8988T (cell line): Measurements from ENCODE around the gene XYLT2.
"Not testable (repeated sequence)": the region's sequence is repeated elsewhere in the genome, so short reads cannot be mapped to it uniquely, and the experiment has no call there.

Experiments used
- DNase-seq: peaks from one replicate; pipeline ENCODE4 v3.0.0; 2011

Gene XYLT2

GRCh38 chr17:50322271-50322670 is 23.7 kb upstream of the XYLT2 start:
- DNase-seq: no peak

- DNase-seq: no peak
These were observed 22.9 kb upstream of the XYLT2 start for GRCh38 chr17:50323060-50323459.

GRCh38 chr17:50325906-50326305 is 20.0 kb upstream of the XYLT2 start:
- no peak for DNase-seq

- DNase-seq: no peak
These were observed 19.0 kb upstream of the XYLT2 start for GRCh38 chr17:50326831-50327364.

- no peak for DNase-seq
These were observed 17.3 kb upstream of the XYLT2 start for GRCh38 chr17:50328363-50329325.

GRCh38 chr17:50329716-50330115 is 16.2 kb upstream of the XYLT2 start:
- no peak for DNase-seq

- DNase-seq: no peak
These were observed 15.7 kb upstream of the XYLT2 start for GRCh38 chr17:50330151-50330775.

GRCh38 chr17:50331085-50331791 is 14.7 kb upstream of the XYLT2 start:
- DNase-seq: no peak

- DNase-seq: no peak
These were observed 13.7 kb upstream of the XYLT2 start for GRCh38 chr17:50332196-50332595.

GRCh38 chr17:50333291-50334057 is 12.5 kb upstream of the XYLT2 start:
- not testable (repeated sequence) for DNase-seq

GRCh38 chr17:50337956-50338355 is 8.0 kb upstream of the XYLT2 start:
- DNase-seq: no peak

GRCh38 chr17:50338645-50339044 is 7.3 kb upstream of the XYLT2 start:
- DNase-seq: no peak

- DNase-seq: no peak
These were observed 6.5 kb upstream of the XYLT2 start for GRCh38 chr17:50339381-50339780.

- no peak for DNase-seq
These were observed 1.1 kb upstream of the XYLT2 start for GRCh38 chr17:50344731-50345365.

- peak; percentile 78 for DNase-seq
These were observed 589 bp downstream of the XYLT2 start for GRCh38 chr17:50346313-50347116.

- DNase-seq: no peak
These were observed 1.4 kb downstream of the XYLT2 start for GRCh38 chr17:50347117-50347893.

- DNase-seq: no peak
These were observed 2.0 kb downstream of the XYLT2 start for GRCh38 chr17:50347894-50348291.

- no peak for DNase-seq
These were observed 2.8 kb downstream of the XYLT2 start for GRCh38 chr17:50348522-50349242.

GRCh38 chr17:50349243-50349600 is 3.3 kb downstream of the XYLT2 start:
- DNase-seq: no peak

- no peak for DNase-seq
These were observed 4.8 kb downstream of the XYLT2 start for GRCh38 chr17:50350733-50351132.
